Activated CD4-positive, alpha-beta T cell treated with anti-CD3 and anti-CD28 coated beads for 24 hours (primary cell): Measurements from ENCODE around the gene RGP1.

Experiments used
- DNase-seq, 2 donors: peaks; one replicate each; pipeline ENCODE4 v3.0.0-alpha.2; 2020; ENCODE audit warnings: low read depth in 2 of 2

Gene RGP1

GRCh38 chr9:35723426-35723825 is 25.7 kb upstream of the RGP1 start:
- no peak for DNase-seq

DNA sequence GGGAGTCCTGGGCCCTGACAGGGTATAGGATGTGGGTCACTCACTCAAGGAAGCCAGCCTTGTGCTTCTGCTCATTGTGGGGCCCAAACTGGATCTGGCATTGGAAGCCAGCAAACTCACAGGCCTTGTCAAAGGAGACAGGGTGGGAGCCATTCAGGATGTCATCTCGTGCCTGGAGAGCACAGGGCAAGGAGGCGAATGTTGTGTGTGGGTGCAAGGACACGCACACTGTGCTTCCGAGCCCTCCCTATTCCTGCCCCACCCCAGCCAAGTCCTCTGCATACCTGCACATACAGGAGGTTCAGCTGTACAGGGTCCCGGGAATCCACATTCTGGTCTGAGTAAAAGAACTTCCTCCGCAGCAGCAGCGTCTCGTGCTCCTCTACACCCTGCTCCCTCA is 25.2 kb upstream of the RGP1 start:
- DNase-seq = no peak

- no peak for DNase-seq
These were observed 23.7 kb upstream of the RGP1 start for GRCh38 chr9:35725362-35725761.

GRCh38 chr9:35726931-35727330 is 22.2 kb upstream of the RGP1 start:
- DNase-seq = no peak

DNA sequence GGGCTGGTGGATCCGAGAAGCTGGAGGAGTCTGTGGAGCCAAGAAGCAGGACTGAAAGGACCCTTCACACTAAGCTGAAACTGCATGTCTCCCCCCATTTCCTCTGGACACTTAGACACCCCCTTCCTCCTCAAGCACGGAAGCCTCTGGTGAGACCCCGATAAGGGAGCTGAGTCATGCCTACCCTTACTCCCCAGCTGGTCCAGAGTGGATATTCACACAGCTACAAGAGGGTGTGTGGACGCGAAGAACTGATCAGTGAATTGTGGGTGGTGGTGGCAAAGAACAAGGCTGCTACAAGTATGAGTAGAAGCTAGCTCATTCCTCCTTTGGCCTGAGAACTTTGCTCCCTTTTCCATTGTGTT is 21.4 kb upstream of the RGP1 start:
- DNase-seq = no peak

- no peak for DNase-seq
These were observed 20.8 kb upstream of the RGP1 start for GRCh38 chr9:35728041-35728971.

DNA sequence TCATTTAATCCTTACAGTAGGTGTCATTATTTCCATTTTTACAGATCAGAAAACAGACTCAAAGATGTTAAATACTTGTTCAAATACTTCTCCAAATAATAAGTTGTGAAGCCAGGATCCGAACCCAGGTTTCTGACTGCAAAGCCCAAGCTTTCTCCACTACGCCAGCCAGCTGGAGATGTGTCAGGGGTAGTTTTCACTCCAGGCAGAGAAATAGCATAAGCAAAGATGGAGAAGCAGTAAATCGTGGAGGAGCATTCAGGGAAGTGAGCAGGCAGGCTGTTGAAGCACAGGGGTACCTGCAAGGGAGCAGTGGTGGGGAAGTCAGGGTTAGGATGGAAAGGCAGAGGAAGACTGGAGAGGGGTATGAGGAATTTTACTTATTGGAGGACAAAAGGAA is 20.0 kb upstream of the RGP1 start:
- no peak for DNase-seq

DNA sequence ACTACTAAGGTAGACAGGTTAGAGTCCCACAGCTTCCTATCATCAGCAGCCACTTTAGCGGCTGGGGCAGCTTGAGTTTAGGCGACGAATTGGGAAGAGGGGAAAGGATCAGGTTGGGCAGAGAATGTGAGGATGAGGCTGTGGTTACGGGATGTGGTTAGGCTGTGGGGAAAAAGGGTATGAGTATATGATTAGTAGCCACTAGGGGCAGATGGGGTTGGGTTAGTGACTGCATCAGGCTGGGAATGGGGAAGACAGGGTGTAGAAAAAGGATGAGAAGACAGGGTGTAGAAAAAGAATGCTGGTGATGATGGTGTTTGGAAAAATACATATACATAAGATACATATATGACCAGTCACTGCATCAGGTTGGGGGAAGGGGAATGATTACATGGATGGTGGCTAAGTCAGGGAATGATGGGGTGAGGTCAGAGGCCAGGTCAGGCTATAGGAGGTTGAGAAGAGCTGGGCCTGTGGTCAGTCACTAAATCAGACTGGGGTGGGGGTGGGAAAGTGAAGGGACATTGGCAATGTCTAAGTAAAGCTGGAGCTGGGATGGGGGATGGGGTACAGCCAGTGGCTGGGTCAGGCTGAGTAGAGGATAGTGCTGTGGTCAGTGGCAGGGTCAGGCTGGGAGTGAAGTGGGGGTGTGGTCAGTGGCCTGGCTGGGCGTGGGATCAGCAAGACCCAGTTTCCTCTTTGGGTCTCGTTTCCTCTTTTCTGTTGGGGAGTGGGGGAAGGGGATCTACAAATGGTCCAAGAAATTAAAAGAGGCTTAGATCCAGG is 19.2 kb upstream of the RGP1 start:
- DNase-seq = no peak

GRCh38 chr9:35730486-35730854 is 18.6 kb upstream of the RGP1 start:
- DNase-seq = no peak

GRCh38 chr9:35731415-35732184 is 17.5 kb upstream of the RGP1 start:
- no peak for DNase-seq

- peak; percentile 90 to 94 for DNase-seq
These were observed 16.8 kb upstream of the RGP1 start, which contains the start of the genes CREB3 and TLN1 for GRCh38 chr9:35732185-35732799. CREB3 (plus strand) TSS chr9:35732666; CDS start chr9:35732773, 107 bp downstream. TLN1 (minus strand) TSS chr9:35732195; CDS start chr9:35725694, 6,501 bp downstream.

GRCh38 chr9:35732800-35733541 is 16.1 kb upstream of the RGP1 start:
- no peak for DNase-seq

DNA sequence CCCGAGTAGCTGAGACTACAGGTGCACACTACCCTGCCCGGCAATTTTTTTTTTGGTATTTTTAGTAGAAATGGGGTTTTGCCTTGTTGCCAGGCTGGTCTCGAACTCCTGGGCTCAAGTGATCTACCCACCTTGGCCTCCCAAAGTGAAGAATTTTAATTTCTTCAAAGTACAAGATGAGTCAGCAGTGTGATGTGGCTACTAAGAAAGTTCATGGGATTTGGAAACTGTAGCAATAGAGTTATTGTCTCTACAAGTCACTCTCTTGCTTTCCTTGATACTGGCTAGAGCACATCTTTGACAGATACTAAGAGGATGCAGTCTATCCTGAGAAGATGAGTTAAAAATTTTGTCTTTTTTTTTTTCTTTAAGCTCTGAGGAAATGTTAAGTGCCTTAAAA is 15.0 kb upstream of the RGP1 start:
- DNase-seq = no peak

GRCh38 chr9:35736201-35736633 is 12.9 kb upstream of the RGP1 start:
- no peak for DNase-seq

GRCh38 chr9:35737143-35737542 is 11.9 kb upstream of the RGP1 start:
- DNase-seq = no peak

DNA sequence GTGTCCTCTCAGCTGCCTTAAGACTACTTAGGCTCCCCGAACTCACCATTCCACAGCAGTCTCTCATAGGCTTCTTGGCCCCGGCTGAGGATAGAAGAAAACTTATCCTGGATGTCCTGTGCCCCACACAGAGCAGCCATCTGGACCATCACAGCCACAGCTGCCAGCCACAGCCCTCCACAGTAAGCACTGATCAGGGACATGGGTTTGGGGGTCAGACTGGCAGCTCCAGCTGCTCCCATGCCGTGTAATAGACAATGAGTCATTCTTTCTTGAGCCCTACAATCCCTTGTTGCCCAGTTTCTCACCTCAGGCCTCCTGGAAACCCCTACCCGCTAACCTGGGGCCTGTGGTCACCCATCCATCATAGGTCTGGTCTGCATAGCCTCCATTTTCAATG is 10.9 kb upstream of the RGP1 start:
- DNase-seq = no peak

GRCh38 chr9:35738924-35739323 is 10.2 kb upstream of the RGP1 start:
- no peak for DNase-seq

- no peak for DNase-seq
These were observed 8.8 kb upstream of the RGP1 start for GRCh38 chr9:35740243-35740642.

DNA sequence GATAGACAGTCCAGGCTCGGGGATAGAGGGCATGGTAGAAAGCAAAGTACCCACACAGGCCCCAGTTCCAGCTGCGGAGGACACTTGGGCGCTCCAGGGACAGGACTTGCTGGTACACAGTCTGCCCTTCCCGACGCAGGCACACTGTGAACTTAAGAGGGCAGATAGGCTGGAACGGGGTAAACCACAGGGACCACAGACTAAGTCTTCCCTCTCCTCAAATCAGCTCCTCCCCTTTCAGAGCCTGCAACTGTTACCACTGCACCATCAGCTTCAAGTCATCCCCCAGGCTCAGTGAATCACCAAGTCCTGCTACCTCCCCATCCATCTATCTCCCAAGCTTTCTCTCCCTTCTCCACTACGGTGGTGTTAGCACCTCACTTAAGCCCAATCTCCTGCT is 7.3 kb upstream of the RGP1 start:
- DNase-seq = no peak

GRCh38 chr9:35743452-35743851 is 5.6 kb upstream of the RGP1 start:
- no peak for DNase-seq
